Adrenal gland (tissue), 5 donors: ENCODE results near the gene RAI14.

Experiments used
- POLR2A ChIP-seq, 2 donors: fragments of 450-650 bp; IDR thresholded peaks; one replicate each; pipeline ENCODE4 v1.6.1; 2017; ENCODE audit warnings: antibody characterized with exemption in 2 of 2, mild to moderate bottlenecking in 2 of 2, moderate library complexity in 1 of 2
- TF ChIP-seq, protein P1 (sequence below), 6 experiments: fragments of 450-650 bp in 4 of 6; fragments of 200-600 bp in 2 of 6; sonication (generic) in 1 of 6; IDR thresholded peaks; 1 replicate in 5 of 6; 2 replicates in 1 of 6; pipeline versions ENCODE4 v1.5.1 to v1.8.0; 2016 to 2021; ENCODE audit warnings: antibody characterized with exemption in 6 of 6, mild to moderate bottlenecking in 2 of 6, moderate library complexity in 1 of 6
- donor health status: DM: no; HTN: no; CAD: no.

DNA sequence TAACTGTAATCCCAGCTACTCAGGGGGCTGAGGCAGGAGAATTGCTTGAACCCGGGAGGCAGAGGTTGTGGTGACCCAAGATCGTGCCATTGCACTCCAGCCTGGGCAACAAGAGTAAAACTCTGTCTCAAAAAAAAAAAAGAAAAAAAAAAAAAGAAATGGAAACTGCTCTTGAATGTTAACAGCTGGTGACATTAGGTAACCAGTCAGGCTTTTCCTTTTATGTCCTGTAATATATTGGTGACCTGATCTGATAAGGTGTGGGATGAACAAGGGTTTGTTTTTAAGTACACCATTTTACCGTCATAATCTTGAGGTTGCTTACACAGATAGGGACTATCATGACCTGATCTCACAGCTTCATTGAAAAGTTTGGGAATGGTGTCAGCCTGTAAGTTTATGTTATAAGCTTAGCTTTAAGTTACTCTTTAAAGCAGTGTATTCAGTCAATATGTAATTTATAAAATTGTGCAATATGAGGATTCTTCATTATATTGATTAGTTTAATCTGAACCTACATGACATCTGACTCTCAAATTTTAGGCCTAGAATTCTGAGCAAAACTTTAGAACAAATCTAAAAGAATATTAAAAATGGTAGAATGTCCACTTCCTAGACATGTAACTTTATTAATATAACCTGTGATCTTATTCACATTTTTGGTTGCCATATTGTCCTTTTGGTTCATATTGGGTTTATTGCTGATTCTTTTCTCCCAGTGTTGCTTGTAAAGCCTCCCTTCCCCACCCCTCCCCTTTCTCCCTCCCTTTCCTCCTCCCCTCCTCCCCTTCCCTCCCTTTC lies 41.4 kb downstream of the RAI14 start:
- TF ChIP-seq POLR2A (IDR thresholded peaks at IDR 0.05) = no peak
- TF ChIP-seq, protein P1, sequence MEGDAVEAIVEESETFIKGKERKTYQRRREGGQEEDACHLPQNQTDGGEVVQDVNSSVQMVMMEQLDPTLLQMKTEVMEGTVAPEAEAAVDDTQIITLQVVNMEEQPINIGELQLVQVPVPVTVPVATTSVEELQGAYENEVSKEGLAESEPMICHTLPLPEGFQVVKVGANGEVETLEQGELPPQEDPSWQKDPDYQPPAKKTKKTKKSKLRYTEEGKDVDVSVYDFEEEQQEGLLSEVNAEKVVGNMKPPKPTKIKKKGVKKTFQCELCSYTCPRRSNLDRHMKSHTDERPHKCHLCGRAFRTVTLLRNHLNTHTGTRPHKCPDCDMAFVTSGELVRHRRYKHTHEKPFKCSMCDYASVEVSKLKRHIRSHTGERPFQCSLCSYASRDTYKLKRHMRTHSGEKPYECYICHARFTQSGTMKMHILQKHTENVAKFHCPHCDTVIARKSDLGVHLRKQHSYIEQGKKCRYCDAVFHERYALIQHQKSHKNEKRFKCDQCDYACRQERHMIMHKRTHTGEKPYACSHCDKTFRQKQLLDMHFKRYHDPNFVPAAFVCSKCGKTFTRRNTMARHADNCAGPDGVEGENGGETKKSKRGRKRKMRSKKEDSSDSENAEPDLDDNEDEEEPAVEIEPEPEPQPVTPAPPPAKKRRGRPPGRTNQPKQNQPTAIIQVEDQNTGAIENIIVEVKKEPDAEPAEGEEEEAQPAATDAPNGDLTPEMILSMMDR (IDR thresholded peaks at IDR 0.05) = no peak
